KMS-11 (cell line): Measurements from ENCODE around the gene TAS1R2.
"Not testable (repeated sequence)": the region's sequence is repeated elsewhere in the genome, so short reads cannot be mapped to it uniquely, and the experiment has no call there.

Experiments used
- H2AFZ ChIP-seq: fragments of 200-600 bp; sonication (generic); 2 replicates; pipeline ENCODE4 v1.6.1; 2016; ENCODE audit warnings: antibody characterized with exemption, mixed run types, low read depth
- H3K27ac ChIP-seq: fragments of 200-600 bp; sonication (generic); 2 replicates; pipeline ENCODE4 v1.6.1; 2016; ENCODE audit warnings: mild to moderate bottlenecking, mixed run types
- H3K27me3 ChIP-seq: fragments of 200-600 bp; sonication (generic); 2 replicates; pipeline ENCODE4 v1.6.1; 2017; ENCODE audit warnings: mild to moderate bottlenecking, low read depth, mixed run types, moderate library complexity; ENCODE audit not compliant: insufficient read depth
- H3K36me3 ChIP-seq: fragments of 200-600 bp; sonication (generic); 2 replicates; pipeline ENCODE4 v1.6.1; 2017; ENCODE audit warnings: mild to moderate bottlenecking, mixed run types; ENCODE audit not compliant: insufficient read depth
- H3K4me1 ChIP-seq: fragments of 200-600 bp; sonication (generic); 2 replicates; pipeline ENCODE4 v1.6.1; 2016; ENCODE audit warnings: mild to moderate bottlenecking, low read depth, mixed run types; ENCODE audit not compliant: poor library complexity, severe bottlenecking
- H3K4me2 ChIP-seq: fragments of 200-600 bp; sonication (generic); 2 replicates; pipeline ENCODE4 v1.7.0; 2016; ENCODE audit warnings: mild to moderate bottlenecking, mixed run types
- H3K4me3 ChIP-seq: fragments of 200-600 bp; sonication (generic); IDR thresholded peaks from 2 replicates; pipeline ENCODE4 v1.6.1; 2017; ENCODE audit warnings: low read depth, low read length, mixed read lengths; ENCODE audit not compliant: insufficient read depth
- H3K79me2 ChIP-seq: fragments of 200-600 bp; sonication (generic); 2 replicates; pipeline ENCODE4 v1.6.1; 2016; ENCODE audit warnings: low read depth, mixed run types; ENCODE audit not compliant: insufficient read depth
- H3K9ac ChIP-seq: fragments of 200-600 bp; sonication (generic); 2 replicates; pipeline ENCODE4 v1.6.1; 2016; ENCODE audit warnings: mild to moderate bottlenecking, mixed run types
- H4K20me1 ChIP-seq: fragments of 200-600 bp; sonication (generic); 2 replicates; pipeline ENCODE4 v1.6.1; 2016; ENCODE audit warnings: mild to moderate bottlenecking, mixed run types; ENCODE audit not compliant: insufficient read depth
- CTCF ChIP-seq: fragments of 200-600 bp; sonication (generic); conservative IDR thresholded peaks from 2 replicates; pipeline ENCODE4 v1.6.1; 2017; ENCODE audit warnings: low read depth, mild to moderate bottlenecking, antibody characterized with exemption, low read length, moderate library complexity, mixed read lengths

The TAS1R2 gene

DNA sequence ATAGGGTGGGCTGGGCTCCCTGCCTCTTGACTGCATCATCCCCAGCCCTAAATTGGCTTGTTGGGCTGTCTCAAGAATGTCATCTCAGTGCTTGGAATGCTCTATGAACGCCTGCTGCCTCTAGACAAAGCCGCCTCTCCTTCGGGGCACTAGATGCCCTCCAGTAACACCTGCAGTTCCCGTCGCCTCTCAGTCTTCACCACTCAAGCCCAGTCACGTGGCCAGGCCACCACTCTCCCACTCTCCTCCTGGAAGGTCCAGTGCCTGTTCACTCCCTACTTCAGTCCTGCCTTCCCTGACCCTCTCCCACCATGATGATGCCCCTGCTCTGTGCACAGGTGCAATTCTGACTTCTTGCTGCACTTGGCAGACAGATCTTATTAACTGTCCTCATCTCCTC is 7.0 kb downstream of the TAS1R2 start:
- no peak overlapping the region for H2AFZ ChIP-seq
- H4K20me1 ChIP-seq = no peaks in the 10 kb centered on the region
- H3K36me3 ChIP-seq = no peaks in the 10 kb centered on the region
- no peaks in the 10 kb centered on the region for H3K79me2 ChIP-seq
- no peaks in the 10 kb centered on the region for H3K4me1 ChIP-seq
- peaks cover 3% of the 10 kb centered on the region; the same call in 1 of the 2 replicates for H3K27me3 ChIP-seq
- H3K27ac ChIP-seq = no peak overlapping the region
- H3K4me3 ChIP-seq = no peak overlapping the region
- TF ChIP-seq CTCF = no peak
- no peak overlapping the region for H3K4me2 ChIP-seq
- no peak overlapping the region for H3K9ac ChIP-seq

GRCh38 chr1:18849261-18849711 is 10.2 kb downstream of the TAS1R2 start:
- Histone ChIP-seq H3K4me3 (no peak overlapping the region), H4K20me1 (no peaks in the 10 kb centered on the region), H3K36me3 (no peaks in the 10 kb centered on the region), H3K9ac (no peak overlapping the region), H3K4me1 (no peaks in the 10 kb centered on the region), H3K79me2 (no peaks in the 10 kb centered on the region), H3K27ac (no peak overlapping the region), H2AFZ (no peak overlapping the region), H3K4me2 (no peak overlapping the region), H3K27me3 (no peaks in the 10 kb centered on the region; the same call in 1 of the 2 replicates)
- no peak for TF ChIP-seq CTCF

DNA sequence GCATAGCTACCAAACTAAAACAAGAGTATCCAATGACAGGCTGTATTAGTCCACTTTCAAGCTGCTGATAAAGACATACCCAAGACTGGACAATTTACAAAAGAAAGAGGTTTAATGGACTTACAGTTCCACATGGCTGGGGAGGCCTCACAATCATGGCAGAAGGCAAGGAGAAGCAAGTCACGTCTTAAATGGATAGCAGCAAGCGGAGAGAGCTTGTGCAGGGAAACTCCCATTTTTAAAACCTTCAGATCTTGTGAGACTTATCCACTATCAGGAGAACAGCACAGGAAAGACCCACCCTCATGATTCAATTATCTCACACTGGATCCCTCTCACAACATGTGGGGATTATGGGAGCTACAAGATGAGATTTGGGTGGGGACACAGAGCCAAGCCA is 11.7 kb downstream of the TAS1R2 start:
- not testable (repeated sequence) for H3K36me3 ChIP-seq, H3K27me3 ChIP-seq, H3K9ac ChIP-seq, H3K79me2 ChIP-seq, H4K20me1 ChIP-seq, H3K27ac ChIP-seq, H2AFZ ChIP-seq, H3K4me1 ChIP-seq, H3K4me2 ChIP-seq, H3K4me3 ChIP-seq

DNA sequence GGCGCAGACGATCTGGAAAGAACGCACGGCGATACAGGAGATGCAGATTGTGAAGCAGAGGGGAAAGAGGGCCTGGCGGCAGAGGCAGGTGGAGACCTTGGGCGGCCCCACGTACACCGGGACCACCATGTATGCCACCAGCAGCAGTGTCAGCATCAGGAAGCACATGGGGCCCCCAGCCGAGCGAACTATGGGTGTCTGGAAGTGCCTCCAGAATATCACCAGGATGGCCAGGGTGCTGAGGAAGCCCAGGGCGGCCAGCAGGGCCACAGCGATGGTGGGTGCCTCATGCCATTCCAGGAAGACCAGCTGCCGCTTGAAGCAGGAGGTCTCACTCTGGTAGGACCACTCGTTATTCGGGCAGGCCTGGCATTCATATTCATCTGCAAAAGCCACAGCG is 19.3 kb downstream of the TAS1R2 start:
- Histone ChIP-seq H3K4me1 (no peaks in the 10 kb centered on the region), H3K27me3 (peaks cover 7% of the 10 kb centered on the region; the same call in 1 of the 2 replicates), H3K27ac (no peak overlapping the region), H4K20me1 (no peaks in the 10 kb centered on the region), H3K9ac (no peak overlapping the region), H3K36me3 (no peaks in the 10 kb centered on the region), H2AFZ (no peak overlapping the region), H3K4me3 (no peak overlapping the region), H3K79me2 (no peaks in the 10 kb centered on the region), H3K4me2 (no peak overlapping the region)
- TF ChIP-seq CTCF = no peak

GRCh38 chr1:18836654-18837053 is 22.8 kb downstream of the TAS1R2 start:
- Histone ChIP-seq H3K36me3 (no peaks in the 10 kb centered on the region), H4K20me1 (no peaks in the 10 kb centered on the region), H3K79me2 (no peaks in the 10 kb centered on the region), H3K9ac (no peak overlapping the region), H3K4me1 (no peaks in the 10 kb centered on the region), H2AFZ (no peak overlapping the region), H3K4me2 (no peak overlapping the region), H3K27ac (no peak overlapping the region), H3K4me3 (no peak overlapping the region), H3K27me3 (peaks cover 9% of the 10 kb centered on the region; the same call in 1 of the 2 replicates)
- no peak for TF ChIP-seq CTCF

GRCh38 chr1:18832319-18832718 is 27.1 kb downstream of the TAS1R2 start:
- not testable (repeated sequence) for H3K4me3 ChIP-seq, H3K36me3 ChIP-seq, H3K4me2 ChIP-seq, H3K27ac ChIP-seq, H4K20me1 ChIP-seq, H3K4me1 ChIP-seq, H3K79me2 ChIP-seq, H3K9ac ChIP-seq, H2AFZ ChIP-seq
- H3K27me3 ChIP-seq = peaks cover 17% of the 10 kb centered on the region; the same call in 1 of the 2 replicates
